HG03378 (cell line): Measurements from ENCODE around the gene PRKG1.
"Not testable (repeated sequence)": the region's sequence is repeated elsewhere in the genome, so short reads cannot be mapped to it uniquely, and the experiment has no call there.

Experiments
- ATAC-seq: cut with Tn5 transposase; IDR thresholded peaks from one replicate; pipeline ENCODE4 v1.9.1; 2021; ENCODE audit warnings: mild to moderate bottlenecking, moderate library complexity; ENCODE audit not compliant: unreplicated experiment

PRKG1 gene

DNA sequence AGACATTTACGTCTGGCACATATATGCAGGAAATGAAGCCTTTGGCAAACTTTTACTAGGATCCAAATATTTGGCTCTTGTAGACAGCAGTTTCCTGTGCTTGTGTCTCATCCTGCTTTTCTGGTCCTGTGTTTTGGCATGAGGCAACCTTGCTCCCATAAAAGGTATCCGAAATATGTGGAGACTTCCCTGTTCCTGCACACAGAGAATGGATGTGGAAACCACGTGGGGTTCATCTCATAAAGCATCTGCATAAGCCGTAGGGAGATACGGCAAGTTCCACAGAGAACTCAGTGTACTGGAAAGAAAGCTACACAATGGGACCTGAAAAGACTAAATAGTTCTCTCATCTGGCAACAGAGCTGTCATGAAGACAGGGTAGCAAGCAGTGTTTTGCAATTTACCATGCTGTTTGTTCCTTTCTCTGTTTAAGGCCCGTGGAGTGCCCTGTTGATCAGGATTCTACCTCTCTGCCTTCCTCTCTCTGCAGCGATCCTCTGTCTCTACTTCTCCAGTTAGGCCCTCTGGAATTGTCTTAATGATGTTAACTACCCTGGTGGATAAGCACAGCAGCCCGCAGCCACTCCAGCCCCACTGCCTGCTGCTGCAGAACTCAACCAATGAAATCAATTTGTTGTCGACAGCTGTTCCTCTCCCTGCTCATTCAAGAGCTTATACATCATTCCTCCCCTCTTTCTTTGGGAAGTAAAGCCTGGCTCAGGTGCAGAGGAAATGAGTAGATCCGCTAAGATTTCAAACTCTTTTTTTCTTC, 331.5 kb downstream of the PRKG1 start:
- no peak for ATAC-seq

GRCh38 chr10:51406581-51406980, 332.3 kb downstream of the PRKG1 start:
- ATAC-seq, result no peak

GRCh38 chr10:51416494-51416893, 342.2 kb downstream of the PRKG1 start:
- no peak for ATAC-seq

GRCh38 chr10:51419196-51420093, 345.2 kb downstream of the PRKG1 start:
- ATAC-seq, result no peak

DNA sequence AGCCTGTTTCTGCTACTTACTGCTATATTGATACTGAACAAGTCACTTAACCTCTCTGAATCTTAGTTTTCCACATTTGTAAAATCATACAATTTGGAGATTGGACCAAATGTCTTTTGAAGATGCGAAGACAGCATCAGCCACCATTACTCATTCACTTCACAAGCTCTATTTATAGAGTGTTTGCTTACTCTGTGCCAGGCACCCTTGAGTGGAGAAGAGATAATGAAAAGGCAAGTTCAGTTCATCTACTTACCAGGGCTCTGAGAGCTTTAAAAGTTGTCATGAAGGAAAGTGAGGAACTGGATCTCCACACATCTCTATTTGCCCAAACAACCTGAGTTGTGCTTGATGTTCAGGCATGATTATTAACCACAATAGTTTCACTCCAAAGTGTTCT, 347.6 kb downstream of the PRKG1 start:
- ATAC-seq, result no peak

DNA sequence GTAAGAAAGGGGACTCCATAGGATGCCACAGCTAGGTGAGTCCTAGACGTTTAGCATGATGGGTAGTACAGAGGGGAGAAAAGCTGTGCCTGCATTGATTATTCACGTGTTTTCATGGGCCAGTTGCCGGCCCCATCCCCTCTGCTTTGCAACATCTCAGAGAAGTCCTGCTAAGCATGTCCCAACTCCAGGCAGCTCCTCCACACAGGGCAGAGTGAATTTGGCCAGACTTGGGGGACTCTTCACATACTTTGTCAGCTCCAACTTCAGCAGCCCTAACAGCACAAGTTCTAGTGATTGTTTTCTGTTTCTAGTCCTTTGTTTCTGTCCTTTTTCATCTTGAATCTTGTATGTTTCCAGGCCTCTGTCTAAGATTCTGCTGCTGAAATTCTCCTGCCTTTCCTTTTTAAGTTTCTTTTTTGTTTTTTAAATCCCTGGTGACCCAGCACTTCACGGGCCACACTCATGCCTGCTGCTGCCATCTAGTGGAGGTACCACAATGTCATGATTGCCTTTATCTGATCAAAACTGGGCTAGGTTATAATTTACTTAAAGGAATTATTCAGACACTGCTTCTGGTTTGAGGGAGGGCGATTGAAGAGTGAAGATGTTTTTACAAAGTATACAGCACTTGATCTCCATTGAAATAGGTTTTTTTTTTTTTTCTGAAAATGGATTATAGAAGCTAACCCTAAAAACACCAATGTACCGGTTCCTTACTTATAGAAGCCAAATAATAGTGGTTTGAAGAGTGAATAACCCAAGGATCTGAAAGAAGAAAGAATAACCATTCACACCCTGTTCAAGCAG, 348.2 kb downstream of the PRKG1 start:
- peak; percentile 72 for ATAC-seq

DNA sequence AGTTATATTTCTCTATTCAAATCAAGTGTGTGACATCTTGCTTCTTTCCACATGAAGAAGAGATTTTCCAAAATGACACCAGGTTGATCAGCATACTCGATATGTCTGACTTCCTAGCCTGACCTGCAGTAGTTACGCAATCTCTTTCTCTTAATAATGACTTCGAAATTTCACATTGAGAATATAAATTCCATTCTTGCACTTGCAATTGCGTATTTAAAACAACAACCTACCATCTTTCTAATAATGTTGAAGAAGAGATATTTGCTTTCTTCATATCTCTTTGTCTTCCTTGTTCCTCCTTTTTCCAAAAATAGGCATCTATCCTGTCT, 348.8 kb downstream of the PRKG1 start:
- ATAC-seq, result no peak

- ATAC-seq, result no peak
Measured at GRCh38 chr10:51425431-51425830, 351.1 kb downstream of the PRKG1 start.

- no peak for ATAC-seq
Measured at GRCh38 chr10:51427758-51428157, 353.5 kb downstream of the PRKG1 start.

- no peak for ATAC-seq
Measured at GRCh38 chr10:51430506-51430905, 356.2 kb downstream of the PRKG1 start.

GRCh38 chr10:51433949-51434475, 359.7 kb downstream of the PRKG1 start:
- no peak for ATAC-seq

GRCh38 chr10:51436805-51437204, 362.5 kb downstream of the PRKG1 start:
- no peak for ATAC-seq

GRCh38 chr10:51439645-51440044, 365.4 kb downstream of the PRKG1 start:
- ATAC-seq, result no peak

DNA sequence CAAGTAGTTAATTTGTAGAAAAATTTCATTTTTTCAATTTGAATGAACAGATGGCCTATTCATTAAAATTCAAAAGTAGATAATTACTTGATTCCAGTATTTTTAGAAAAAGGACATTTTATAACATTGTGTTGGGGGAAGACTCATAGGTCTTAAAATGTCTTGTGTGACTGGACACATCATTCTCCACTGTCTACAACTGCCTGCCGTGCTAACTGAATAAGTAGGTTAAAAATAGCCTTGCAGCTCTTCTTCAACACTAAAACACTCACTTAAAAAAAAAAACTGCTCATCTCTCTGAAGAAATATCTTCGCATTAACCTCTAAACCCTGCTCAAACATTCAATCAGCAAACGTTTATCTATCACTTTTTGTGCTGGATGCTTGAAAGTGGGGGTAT, 371.3 kb downstream of the PRKG1 start:
- ATAC-seq, result no peak

GRCh38 chr10:51447119-51447518, 372.8 kb downstream of the PRKG1 start:
- ATAC-seq, result no peak

DNA sequence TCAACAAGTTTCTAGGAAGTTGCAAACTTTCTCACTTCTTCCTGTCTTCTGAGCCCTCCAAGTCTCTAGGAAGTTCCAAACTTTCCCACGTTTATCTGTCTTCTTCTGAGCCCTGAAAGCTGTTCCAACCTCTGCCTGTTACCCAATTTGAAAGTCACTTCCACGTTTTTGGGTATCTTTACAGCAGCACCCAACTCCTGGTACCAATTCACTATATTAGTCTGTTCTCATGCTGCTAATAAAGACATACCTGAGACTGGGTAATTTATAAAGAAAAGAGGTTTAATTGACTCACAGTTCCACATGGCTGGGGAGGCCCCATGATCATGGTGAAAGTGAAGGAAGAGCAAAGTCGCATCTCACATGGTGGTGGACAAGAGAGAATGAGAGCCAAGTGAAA, 381.5 kb downstream of the PRKG1 start:
- ATAC-seq, result not testable (repeated sequence)

- ATAC-seq, result no peak
Measured at GRCh38 chr10:51459476-51459875, 385.2 kb downstream of the PRKG1 start.

- ATAC-seq, result no peak
Measured at GRCh38 chr10:51462076-51462779, 387.9 kb downstream of the PRKG1 start.

- ATAC-seq, result no peak
Measured at GRCh38 chr10:51468424-51468823, 394.1 kb downstream of the PRKG1 start.

DNA sequence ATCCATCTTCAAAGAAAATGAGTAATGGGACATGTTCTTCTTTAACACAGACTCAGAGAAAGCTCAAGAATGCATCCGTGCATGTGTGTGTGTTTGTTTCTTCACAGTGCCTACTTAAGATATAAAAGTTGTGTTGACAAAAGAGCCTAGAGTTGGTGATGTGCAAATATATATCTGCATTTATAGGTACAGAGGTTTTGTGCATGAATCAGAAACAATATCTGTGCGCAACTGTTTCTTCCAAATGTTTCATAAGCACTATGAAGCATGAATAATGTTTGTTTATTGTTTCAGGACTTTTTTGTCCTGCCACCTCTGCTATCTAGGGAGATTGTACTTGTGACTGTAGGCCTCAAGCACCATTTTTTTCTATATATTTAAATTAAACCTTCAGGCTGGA, 395.4 kb downstream of the PRKG1 start:
- no peak for ATAC-seq

- ATAC-seq, result no peak
Measured at GRCh38 chr10:51471271-51471670, 397.0 kb downstream of the PRKG1 start.
